ENCODE measurements around the gene FAM118A.
A peak's percentile ranks its signal among the peaks of the same experiment; 100 is the strongest.
"Not testable (repeated sequence)": the region's sequence is repeated elsewhere in the genome, so short reads cannot be mapped to it uniquely, and the experiment has no call there.

FAM118A gene

DNA sequence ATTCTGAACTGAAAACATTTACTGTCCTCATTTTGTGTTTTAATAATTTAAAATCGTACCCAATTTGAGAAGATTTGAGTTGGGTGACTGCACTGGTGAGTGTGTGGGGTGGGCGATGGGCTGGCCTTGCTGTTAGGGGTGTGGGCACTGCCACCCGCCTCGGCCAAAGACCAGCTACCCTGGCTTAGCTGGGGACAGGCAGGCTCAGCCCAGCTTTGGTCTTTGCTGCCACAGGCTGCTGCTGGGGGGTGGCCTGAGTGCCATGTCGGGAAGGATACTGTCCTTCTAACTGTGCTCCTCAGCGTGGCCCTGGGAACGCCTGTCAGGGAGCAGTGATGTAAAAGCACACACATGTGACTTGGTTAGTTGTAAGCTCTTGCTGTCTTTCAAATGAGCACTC is 22.3 kb downstream of the FAM118A start:
- no peak for DNase-seq

- no peak for DNase-seq
Measured at GRCh38 chr22:45334068-45334467, 24.3 kb downstream of the FAM118A start.

- DNase-seq = no peak
Measured at GRCh38 chr22:45334528-45334927, 24.8 kb downstream of the FAM118A start.

- no peak for DNase-seq
Measured at GRCh38 chr22:45335021-45335818, 25.5 kb downstream of the FAM118A start.

GRCh38 chr22:45335854-45336522 is 26.3 kb downstream of the FAM118A start:
- no peak for DNase-seq

- DNase-seq = peak in 1 of 2 donors; percentile 30
Measured at GRCh38 chr22:45336971-45337431, 27.3 kb downstream of the FAM118A start.

DNA sequence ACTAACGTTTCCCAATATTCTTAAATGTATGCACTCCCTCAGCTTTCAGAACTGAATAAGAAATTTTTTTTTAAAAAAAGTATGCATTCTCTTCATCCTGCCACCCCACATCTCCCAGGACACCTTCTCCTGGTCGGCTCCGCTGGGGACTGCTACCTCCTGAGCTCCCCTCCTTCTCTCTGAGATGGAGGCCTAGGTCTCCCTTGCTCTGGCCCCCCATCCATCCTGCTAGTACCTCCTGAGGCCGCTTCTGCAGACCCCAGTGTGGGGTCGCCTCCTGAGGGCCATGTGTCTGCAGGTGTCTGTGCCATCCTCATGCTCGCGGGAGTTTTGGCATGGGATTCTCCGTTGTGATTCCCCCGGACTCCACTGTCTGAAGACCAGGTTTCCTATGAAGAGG is 27.8 kb downstream of the FAM118A start:
- DNase-seq = no peak

DNA sequence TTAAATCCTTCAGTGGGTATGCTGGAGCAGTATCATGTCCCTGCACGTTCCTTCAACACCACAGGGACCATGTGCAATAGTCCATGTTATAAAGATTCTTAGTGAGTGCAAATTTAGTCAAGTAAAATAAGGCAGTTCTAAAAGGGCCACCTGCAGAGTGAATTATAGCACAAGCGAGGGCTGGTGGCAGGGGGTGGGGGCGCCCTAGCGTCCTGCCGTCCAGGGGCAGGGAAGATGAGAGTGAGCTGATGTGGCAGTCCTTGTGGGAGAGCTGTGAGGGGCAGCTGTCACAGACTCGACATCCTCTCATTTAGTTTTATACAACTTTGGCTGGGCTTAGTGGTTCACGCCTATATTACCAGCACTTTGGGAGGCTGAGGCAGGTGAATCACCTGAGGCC is 29.1 kb downstream of the FAM118A start:
- no peak for DNase-seq

GRCh38 chr22:45340323-45340722 is 30.6 kb downstream of the FAM118A start:
- no peak for DNase-seq

DNA sequence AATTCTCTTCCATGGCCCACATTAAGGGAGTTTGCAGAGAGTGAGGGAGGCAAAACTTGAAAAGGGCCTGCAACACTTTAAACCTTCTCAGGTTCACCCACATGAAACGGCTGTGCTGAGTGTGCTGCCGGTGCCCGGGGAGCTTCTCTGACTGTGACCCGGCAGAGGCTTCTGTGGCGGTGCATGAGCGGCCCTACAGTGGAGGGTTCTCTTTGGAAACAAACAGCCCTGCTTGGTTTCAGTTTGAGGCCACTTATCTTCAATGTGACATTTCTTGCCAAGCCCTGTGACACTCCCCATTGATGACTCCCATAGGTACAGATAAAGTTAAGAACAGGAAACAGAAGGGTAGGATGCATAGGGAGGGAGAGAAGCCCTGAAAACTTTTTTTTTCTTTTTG is 31.8 kb downstream of the FAM118A start:
- DNase-seq = peak; percentile 48 to 51

DNA sequence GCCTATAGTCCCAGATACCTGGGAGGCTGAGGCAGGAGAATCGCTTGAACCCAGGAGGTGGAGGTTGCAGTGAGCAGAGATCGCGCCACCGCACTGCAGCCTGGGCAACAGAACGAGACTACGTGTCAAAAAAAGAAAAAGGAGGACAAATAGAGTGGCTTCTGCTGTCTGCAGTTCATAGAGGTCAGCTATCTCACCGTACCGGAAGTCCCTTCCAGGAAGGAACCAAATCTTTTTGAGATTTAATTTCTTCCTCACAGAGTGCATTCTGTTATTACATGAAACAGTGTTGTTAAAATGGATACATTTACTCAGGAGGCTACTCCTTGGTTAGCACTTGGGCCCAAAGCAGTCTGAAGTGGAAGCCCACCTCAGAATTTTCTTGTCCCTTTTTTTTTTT is 33.4 kb downstream of the FAM118A start:
- no peak for DNase-seq

DNA sequence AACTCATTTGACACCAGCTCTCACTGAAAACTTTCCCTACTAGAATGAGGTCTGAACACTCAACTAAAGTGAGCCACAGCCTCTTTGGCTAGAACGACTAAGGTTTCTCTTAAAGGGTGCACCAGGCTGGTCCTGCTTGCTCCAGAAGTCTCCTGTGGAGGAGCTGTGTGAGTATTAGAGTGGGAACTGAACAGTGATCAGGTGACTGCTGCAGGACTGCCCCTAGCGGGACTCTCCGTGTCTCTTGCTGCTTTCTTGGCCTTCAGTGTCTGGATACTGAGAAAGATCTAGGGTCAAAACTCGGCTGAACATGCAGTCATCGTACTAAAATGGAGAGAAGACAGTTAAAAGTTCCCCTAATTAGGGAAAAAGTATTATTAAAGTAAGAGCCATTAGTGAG is 34.6 kb downstream of the FAM118A start:
- DNase-seq = no peak

DNA sequence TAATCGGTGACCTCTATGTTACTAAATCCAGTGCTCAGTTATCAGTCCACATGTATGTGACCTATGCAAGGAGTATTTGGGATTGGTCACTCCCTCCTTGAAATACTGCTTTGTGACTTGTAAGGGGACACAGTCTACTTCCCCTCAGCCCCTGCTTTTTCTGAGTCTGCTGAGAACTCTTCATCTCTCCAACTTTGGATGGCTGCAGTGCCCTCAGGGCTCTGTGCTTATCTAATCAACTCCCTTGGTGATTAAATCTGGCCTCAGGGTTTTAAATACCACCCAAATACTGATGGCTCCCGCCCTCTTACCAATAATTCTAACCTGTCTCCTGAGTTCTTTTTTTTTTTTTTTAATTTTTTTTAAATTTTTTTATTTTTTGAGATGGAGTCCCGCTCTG is 40.2 kb downstream of the FAM118A start:
- DNase-seq = no peak

- no peak for DNase-seq
Measured at GRCh38 chr22:45351956-45352355, 42.2 kb downstream of the FAM118A start.

GRCh38 chr22:45352757-45353156 is 43.0 kb downstream of the FAM118A start:
- not testable (repeated sequence) for DNase-seq

GRCh38 chr22:45353786-45354185 is 44.1 kb downstream of the FAM118A start:
- DNase-seq = no peak

DNA sequence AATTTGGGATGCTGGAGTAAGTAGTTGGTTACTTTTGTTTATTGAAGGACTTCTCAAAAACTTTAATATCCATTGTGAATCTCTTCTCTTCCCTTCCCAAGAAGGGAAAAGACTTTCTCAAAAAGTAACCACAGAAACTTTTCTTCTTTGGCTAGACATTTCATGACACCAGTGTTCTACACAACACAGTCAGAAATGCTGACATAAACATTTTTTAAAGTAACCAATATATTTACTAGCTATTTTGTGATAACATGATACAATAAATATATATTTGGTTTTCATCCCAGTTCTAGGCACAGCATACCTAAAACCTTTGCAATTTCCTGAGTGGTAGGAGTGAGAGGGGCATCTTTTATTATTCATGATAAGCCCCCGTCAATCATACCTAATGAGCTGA is 47.8 kb downstream of the FAM118A start:
- DNase-seq = no peak

DNA sequence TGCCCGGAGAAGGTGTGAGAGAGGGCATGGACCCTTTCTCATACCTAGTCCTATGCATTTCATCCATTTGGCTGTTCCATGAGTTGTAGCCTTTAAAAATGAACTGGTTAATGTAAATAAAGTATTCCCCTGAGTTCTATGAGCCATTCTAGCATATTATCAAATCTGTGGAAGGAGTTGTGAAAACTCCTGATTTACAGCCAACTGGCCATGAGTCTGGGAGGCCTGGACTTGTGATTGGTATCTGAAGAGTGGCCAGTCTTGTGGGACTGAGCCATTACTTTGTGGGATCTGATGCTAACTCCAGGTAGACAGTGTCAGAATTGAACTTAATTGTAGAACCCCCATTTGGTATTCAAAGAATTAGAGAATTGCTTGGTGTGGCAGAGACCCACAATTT is 48.4 kb downstream of the FAM118A start:
- no peak for DNase-seq

DNA sequence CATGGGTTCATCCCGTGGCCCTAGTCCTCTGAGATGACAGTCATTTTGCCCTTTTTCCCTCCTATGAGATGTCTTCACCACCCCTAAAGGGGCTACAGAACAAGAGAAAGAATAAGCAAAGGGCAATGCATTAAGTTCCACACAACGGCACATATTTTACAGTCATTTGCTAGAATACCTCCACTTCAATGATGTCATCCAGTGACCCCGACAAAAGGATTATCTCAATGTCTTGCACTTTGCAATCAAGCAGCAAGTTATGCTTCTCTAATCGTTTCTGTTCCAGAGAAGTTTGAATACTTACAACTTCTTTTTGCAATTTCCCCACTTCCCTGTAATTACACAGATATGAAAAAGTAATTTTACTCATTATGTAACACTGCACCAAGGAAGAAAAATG is 49.9 kb downstream of the FAM118A start:
- no peak for DNase-seq

GRCh38 chr22:45366713-45367112 is 57.0 kb downstream of the FAM118A start:
- no peak for DNase-seq

GRCh38 chr22:45373592-45373991 is 63.9 kb downstream of the FAM118A start:
- DNase-seq = not testable (repeated sequence)

- no peak for DNase-seq
Measured at GRCh38 chr22:45376009-45376408, 66.3 kb downstream of the FAM118A start.

DNA sequence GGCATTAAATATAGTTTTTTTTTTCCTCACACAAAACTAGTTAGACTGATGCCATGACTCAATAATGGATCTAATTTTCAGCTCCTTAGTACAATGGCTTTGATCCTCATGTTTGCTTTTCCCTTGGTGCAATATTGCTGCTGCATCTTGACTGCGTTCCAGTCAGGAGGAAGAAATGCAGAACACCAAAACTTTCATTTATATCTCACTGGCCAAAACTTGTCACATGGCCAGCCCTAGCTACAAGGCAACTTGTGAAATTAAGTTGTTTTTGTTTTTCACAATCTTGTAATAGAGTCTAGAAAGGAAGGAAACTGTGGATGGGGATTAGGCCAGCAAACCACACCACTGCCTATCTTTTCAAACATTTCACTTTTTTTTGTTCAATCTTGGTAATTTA is 67.0 kb downstream of the FAM118A start:
- no peak for DNase-seq

- DNase-seq = no peak
Measured at GRCh38 chr22:45381348-45381747, 71.6 kb downstream of the FAM118A start.

- no peak for DNase-seq
Measured at GRCh38 chr22:45389546-45389945, 79.8 kb downstream of the FAM118A start.
